Fibroblast of skin of left biceps (primary cell): ENCODE results near the gene TROAP.
A peak's percentile ranks its signal among the peaks of the same experiment; 100 is the strongest.
"Not testable (repeated sequence)": the region's sequence is repeated elsewhere in the genome, so short reads cannot be mapped to it uniquely, and the experiment has no call there.

ENCODE experiments used
- DNase-seq, 2 experiments: peaks; one replicate each; pipeline ENCODE4 v3.0.0-alpha.2; 2013; ENCODE audit warnings: low read depth in 2 of 2

TROAP gene, protein sequence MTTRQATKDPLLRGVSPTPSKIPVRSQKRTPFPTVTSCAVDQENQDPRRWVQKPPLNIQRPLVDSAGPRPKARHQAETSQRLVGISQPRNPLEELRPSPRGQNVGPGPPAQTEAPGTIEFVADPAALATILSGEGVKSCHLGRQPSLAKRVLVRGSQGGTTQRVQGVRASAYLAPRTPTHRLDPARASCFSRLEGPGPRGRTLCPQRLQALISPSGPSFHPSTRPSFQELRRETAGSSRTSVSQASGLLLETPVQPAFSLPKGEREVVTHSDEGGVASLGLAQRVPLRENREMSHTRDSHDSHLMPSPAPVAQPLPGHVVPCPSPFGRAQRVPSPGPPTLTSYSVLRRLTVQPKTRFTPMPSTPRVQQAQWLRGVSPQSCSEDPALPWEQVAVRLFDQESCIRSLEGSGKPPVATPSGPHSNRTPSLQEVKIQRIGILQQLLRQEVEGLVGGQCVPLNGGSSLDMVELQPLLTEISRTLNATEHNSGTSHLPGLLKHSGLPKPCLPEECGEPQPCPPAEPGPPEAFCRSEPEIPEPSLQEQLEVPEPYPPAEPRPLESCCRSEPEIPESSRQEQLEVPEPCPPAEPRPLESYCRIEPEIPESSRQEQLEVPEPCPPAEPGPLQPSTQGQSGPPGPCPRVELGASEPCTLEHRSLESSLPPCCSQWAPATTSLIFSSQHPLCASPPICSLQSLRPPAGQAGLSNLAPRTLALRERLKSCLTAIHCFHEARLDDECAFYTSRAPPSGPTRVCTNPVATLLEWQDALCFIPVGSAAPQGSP

DNA sequence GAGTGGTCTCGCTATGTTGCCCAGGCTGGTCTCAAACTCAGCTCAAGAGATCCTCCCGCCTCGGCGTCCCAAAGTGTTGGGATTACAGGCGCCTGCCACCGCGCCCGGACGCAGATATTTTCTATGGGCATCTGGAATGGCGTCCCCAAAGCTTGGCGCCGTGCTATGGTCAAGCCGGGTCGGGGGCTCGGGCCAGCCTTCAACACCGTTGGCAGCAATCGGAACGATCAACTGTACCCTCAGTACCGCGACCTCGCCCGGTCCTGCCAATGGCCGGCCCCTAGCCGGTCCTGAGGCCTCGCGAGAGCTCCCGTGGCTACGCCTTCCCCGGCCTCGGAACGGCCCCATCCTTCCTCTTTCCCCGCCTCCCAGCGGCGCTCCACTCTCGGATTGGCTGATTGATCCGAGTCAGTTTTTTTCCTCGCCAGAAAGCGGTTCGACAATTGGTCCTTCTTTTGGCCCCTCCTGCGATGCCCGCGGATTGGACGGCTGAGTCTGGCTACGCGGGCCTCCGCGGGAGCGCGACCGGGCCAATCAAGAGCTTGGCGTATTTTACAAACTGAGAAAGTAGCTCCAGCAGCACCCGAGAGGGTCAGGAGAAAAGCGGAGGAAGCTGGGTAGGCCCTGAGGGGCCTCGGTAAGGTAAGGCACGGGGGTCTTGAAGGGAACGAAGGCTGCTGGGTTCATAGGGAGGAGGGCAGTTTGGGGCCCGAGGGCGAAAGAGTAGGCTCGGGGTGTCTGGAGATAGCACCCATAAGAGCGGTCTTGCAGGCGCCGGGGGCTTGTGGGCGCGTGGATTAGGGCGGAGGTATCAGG is at the start of gene TROAP:
TROAP (plus strand) TSS at position 548 of the 816 bp plus-strand sequence. CDS start 354 bp downstream, outside the sequence.
- peak; percentile 95 to 96 for DNase-seq

DNA sequence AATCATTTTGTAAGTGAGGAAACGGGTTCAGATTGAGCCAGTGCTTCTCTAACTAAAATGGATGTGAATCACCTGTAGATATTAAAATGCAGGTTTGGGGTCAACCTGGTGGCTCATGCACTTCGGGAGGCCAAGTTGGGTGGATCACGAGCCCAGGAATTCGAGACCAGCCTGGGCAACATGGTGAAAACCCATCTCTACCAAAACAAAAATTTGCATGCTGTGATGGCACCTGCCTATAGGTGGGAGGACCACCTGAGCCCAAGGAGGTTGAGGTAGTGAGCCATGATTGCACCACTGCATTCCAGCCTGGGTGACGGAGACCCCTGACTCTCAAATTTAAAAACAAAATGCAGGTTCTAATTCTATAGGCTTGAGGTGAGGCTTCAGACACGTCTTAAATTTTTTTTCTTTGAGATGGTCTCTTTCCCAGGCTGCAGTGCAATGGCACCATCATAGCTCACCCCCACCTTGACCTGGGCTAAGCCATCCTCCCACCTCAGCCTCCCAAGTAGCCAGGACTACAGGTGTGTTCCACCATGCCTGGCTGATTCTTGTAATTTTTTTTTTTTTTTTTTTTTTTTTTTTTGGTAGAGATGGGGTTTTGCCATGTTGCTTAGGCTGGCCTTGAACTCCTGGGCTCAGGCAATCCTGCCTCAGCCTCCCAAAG is 49.2 kb upstream of the TROAP start:
- DNase-seq: no peak

DNA sequence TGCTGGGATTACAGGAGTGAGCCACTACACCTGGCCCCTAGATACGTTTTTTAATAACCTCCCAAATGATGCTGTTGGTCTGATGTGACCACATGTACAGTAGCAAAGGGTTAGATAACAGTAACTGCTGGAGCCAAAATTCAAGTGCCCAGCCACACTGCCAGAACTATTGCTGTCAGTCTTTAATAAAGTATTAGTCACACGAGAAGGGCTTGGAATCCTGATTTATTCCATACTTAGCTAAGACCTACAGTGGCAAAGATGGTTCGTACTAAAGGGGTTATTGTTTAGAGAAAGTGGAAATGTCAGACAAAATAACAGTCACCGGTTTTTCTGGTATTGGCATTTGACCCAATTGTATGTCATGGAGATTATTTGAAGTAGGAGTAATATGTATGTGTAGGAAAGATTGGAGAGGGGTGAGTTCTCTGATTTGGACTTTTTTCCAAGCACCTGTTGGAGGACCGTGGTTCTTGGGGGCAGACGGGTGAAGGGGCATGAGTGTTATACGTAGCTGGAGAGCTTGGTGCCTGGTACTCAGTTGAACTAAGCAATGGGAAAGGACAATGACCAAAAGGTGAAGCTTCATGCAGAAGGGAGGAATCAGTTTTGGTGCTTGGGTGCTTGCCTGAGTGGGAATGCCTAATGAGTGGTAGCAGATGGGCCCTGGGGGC is 48.5 kb upstream of the TROAP start:
- DNase-seq: no peak

DNA sequence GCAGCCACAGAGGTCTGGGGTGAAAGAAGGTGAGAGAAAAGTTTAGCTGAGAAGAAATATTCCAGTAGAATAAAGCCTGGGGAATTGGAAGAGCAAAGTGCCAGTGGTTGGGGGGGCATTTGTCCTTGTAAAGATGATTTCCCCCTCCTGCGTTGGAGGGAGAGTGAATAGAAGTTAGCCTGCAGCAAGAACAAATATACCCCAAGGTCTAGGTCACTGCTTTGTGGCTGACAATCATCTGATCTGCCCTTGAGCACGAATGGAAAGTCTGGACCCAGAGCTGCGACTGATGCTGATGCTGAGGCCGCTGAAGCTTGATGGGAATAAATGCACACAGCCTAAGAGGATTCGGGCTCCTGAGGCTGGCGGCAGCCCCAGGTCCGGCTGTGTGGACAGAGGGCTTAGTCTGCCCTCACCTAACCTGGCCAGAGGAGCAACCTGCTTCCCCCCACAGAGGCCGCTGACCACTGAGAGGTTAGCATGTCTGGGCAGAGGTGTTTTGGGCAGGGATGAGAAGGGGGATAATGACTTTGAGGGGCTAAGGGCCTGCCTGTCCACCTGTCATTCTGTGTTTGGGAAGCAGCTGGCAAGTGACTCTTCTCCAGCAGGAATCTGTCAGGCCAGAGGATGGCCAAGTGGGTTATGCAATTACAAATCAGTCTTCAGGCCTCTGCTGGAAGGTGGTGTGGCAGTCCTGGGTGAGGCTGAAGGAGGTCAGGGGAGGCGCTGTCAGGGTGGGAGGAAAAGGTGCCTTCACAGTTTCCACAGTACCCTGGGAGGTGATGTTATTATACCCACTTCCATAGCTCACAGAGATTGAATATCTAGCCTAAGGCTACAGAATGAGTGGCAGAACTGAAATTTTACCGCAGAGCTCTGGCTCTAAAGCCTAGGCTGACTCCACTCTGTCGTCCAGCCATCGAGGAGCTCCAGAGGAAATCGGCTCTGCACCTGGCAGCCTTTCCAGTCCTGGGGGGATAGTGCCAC is 46.5 kb upstream of the TROAP start:
- DNase-seq: no peak

DNA sequence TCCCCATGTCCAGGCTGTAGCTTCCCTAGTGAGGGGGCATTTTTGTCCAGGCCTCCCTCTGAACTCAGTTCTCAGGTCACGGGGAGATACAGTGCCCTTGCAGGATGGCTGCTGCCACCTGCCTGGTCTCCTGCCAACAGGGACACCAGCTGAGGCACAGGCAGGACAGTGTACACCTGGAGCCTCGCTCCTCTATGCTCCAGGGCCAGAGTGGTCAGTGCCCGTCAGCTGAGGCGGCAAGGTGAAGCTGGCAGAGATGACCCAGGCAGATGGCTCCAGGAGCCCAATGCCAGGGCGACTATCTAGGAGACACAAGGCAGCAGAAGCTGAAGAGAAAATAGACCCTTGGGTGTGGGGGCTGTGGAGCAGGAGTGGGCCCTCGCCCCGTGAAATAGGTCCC is 45.6 kb upstream of the TROAP start:
- DNase-seq: no peak

DNA sequence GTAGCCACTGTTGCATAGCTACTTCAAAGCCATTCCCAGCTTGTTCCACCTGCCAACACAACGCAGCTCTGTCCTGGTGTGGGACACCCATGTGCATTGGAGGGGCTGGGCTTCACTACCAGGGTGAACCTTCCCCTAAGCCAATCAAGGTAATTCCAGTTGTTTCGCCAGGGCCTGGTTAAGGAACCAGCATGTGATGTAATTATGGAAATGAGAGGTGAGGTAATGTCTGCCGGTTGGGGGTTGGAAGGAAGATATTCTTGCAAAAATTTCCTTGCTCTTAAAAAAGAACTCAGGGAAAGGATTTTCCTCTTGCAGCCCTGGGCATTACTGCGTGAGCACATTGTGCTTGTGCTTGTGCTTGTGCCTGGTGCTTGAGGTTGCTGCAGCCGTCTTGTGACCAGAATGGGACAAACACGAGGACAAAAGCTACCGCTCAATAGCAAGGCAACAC is 43.3 kb upstream of the TROAP start:
- no peak for DNase-seq

DNA sequence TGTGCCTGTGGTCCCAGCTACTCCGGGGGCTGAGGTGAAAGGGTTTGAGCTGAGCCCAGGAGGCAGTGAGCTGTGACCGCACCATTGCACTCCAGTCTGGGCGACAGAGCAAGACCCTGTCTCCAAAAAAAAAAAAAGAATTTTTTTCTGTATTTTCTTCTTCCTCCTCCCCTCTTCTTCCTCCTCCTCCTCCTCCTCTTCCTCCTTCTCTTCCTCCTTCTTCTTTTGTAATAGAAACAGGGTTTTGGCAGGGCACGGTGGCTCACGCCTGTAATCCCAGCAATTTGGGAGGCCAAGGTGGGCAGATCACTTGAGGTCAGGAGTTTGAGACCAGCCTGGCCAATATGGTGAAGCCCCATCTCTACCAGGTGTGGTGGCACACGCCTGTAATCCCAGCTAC is 42.5 kb upstream of the TROAP start:
- not testable (repeated sequence) for DNase-seq

DNA sequence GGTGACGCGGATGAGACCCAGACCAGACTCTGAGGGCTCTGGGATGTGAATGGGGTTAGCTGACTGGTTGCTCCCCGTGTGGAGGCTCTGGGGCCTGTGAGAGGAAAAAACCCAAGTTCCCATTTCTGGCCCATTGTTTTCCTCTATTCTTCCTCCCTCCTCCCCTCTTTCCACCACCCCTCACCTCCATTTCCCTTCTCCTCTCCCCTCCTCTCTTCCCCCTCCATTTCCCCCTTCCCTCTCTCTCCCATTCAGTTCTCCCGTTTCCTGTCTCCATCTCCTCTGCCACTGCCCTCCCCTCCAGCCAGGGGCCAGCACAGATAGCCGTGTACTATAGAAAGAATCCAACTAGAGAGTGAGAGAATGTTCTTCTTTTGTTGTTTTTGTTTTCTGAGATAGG is 40.8 kb upstream of the TROAP start:
- no peak for DNase-seq

DNA sequence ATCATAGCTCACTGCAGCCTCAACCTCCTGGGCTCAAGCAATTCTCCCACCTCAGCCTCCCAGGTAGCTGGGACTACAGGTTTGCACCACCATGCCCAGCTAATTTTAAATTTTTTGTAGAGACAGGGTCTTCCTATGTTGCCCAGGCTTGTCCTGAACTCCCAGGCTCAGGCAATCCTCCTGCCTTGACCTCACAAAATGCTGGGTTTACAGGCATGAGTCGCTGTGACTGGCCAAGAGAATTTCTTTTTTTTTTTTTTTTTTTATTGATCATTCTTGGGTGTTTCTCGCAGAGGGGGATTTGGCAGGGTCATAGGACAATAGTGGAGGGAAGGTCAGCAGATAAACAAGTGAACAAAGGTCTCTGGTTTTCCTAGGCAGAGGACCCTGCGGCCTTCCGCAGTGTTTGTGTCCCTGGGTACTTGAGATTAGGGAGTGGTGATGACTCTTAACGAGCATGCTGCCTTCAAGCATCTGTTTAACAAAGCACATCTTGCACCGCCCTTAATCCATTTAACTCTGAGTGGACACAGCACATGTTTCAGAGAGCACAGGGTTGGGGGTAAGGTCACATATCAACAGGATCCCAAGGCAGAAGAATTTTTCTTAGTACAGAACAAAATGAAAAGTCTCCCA is 40.2 kb upstream of the TROAP start:
- DNase-seq: not testable (repeated sequence)

DNA sequence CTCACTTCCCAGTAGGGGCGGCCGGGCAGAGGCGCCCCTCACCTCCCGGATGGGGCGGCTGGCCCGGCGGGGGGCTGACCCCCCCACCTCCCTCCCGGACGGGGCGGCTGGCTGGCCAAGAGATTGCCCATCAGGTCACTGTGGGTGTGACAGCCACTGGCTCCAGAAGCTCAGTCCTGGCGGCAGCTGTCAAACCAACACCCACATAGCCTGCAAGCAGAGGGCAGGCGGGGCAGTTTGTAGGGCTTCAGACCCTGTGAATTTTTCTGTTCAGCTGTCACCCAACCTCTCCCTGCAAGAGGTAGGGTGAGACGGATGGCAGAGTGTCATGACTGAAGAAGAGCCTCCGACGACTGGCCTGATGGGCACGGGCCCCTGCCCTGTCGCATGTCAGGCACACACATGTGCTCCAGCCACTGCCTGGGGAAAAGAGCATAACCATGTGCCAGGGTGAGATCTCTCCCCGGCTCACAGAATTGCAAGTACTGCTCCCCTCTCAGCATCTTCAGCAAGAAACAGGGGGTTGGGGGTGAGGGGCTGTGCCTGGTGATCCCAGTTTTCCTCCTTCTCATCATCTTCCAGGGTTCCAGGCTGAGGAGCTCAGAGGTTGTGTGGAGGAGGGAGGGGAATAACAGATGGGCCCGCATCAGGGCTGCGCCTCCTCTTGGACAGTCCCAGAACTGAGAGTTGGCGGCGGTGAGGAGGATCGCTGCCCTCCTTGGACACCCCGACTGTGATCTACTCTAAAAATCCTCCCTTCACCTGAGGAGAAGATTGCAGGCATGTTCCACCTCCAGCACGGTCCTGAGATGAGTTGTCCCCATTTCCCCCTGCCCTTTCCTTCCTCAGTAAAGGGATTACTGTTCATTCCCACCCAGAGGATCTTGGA is 39.3 kb upstream of the TROAP start:
- no peak for DNase-seq

DNA sequence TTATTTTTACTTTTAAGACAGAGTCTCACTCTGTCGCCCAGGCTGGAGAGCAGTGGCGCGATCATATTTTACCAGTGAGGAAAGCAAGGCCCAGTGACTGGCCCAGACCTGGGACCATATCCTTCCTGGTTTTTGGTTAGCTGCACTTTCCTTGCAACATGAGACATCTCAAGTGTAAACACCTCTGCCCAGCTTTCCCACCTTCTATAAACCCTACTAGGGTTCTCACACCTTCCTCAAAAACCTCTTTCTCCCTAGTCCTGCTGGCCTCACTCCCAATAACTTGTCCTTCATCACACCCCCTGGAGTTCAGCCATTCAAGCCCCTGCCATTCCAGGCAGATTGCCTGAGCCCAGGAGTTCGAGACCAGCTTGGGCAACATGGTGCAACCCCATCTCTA is 38.4 kb upstream of the TROAP start:
- DNase-seq: no peak

DNA sequence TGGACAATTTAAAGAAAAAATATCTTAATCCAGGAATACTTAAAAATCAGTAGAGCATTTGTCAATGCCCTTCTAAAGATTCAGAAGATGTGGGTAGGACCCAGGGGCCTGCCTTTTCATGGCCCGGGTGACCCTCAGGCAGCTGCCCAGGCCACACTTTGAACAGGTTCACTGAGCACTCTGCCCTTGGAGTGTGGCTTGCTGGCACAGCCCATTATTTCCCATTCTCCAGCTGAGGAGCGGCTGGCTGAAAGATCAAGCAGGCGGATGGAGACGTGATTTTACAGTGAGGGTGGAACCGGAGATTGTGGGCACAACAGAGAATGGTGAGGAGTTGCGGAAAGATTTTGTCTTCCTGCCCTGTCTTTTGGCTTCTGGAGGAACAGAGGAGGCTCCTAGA is 35.2 kb upstream of the TROAP start:
- no peak for DNase-seq

DNA sequence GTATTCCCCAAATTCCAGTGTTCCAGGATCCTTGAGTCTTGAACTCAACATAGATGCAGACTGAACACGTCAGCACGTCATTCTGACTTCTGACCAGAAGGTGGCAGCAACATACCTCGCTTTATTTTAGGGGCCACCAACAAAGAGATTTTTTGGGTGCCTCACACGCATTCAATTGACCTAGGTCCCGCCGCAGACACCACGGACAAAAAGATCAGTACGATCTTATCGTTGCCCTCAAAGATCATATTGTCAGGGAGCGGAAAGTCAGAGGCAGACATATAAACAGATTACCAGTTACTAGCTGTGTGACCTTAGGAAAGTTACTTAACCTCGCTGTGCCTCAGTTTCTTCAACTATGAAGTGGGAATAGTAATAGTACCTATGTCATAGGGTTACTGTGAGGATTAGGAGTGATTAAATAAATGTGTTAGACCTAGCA is 34.6 kb upstream of the TROAP start:
- DNase-seq: no peak

DNA sequence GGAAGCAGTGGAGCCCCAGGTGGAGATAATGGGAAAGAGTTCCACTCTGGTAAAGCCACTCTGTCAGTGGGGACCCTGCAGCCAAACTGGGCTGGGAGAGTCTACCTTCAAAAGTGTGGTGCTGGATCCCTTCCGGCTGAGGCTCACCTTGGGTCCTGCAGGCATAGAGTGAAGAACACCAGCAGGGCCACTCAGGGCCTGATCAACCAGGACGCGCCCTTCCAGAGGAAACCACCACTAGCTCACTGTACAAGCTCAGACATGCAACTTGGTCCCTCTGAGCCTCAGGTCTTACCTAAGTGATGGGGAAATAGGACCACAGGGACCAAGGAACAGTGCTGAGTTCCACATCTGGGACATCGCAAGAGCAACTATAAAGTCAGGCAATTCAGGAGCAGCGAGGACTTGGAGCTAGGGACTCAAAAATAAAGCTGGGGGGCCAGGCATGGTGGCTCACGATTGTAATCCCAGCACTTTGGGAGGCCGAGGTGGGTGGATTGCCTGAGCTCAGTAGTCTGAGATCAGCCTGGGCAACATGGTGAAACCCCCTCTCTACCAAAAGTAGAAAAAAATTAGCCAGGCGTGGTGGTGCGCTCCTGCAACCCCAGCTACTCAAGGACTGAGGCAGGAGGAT is 34.0 kb upstream of the TROAP start:
- no peak for DNase-seq

DNA sequence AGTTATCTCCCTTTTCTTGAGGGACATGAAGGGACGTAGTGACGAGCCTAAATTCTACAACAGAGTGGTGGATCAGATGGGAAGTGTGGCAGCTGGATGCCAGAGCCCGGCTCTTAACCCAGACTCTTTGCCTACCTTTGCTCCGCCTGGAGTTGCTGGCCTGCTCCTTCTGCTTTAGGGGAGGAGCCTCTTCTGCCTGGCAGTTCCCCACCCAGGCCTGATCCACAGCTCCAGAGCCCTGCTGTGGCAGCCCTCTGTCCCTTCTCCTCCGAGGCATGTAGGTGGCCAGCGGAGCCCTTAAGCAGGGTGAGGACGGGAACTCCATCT is 30.4 kb upstream of the TROAP start:
- DNase-seq: no peak

DNA sequence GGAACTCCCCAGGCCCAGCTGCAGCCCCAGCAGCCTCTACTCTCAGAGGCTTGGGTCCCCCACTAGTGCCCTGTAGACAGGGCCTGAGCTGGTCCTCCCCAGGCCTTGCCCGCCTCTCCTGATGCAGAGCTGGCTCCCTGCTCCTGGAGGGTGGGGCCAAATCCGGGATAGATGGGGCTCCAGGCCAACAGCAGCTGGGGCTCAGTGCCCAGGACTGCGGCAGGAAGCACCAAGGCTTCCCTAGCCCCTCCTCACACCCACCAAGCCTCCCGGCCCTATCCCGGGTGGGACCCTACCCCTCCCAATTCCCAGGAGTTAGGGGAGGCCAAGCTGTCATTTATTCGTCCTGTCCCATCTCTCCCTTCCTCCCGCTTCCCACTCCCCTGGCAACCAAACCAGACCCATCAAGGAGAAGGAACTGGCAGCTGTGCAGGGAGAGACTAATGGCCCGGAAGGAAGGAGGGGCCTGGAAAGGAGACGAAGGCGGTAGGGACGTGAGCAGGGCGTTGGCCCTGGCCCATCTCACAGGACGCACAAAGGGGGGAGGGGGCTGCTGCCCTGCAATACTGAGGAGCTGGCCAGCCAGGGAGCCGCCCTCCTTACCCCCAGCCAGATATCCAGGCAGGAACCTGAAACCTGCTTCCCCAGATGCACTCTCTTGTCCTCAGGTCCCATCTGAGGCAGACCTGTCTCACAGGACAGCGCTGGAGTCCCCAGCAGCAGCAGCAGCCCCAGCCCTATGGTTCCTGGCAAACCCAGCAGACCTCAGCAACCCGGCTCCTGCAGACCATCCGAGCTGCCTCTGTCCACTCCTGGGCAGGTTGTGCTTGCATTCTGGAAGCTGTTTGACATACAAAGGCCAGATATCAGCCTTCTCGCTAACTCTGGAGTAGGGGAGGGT is 29.7 kb upstream of the TROAP start:
- DNase-seq: no peak
